HEK293 (cell line): ENCODE measurements around the gene XPR1.

Experiments
- BCL11A ChIP-seq: fragments of 450-650 bp; formaldehyde crosslinking; IDR thresholded peaks from 2 replicates; pipeline ENCODE4 v1.5.1; 2016; ENCODE audit warnings: low read depth, missing biosample characterization, missing genetic modification characterization
- CTCF ChIP-seq: fragments of 450-650 bp; formaldehyde crosslinking; IDR thresholded peaks from 2 replicates; pipeline ENCODE4 v1.5.1; 2016; ENCODE audit warnings: missing biosample characterization, missing genetic modification characterization
- KLF8 ChIP-seq: fragments of 450-650 bp; formaldehyde crosslinking; IDR thresholded peaks from 2 replicates; pipeline ENCODE4 v1.5.1; 2016; ENCODE audit warnings: missing biosample characterization, missing genetic modification characterization
- MYNN ChIP-seq: fragments of 450-650 bp; formaldehyde crosslinking; IDR thresholded peaks from 2 replicates; pipeline ENCODE4 v1.5.1; 2016; ENCODE audit warnings: missing biosample characterization, missing genetic modification characterization, borderline replicate concordance
- PBX3 ChIP-seq: sonication (generic); formaldehyde crosslinking; IDR thresholded peaks from 2 replicates; pipeline ENCODE4 v1.8.1; 2022; ENCODE audit warnings: mild to moderate bottlenecking, moderate library complexity, missing genetic modification reagents
- PRDM10 ChIP-seq: fragments of 450-650 bp; formaldehyde crosslinking; IDR thresholded peaks from 2 replicates; pipeline ENCODE4 v1.5.1; 2016; ENCODE audit warnings: missing biosample characterization, missing genetic modification characterization
- SP2 ChIP-seq: fragments of 450-650 bp; formaldehyde crosslinking; IDR thresholded peaks from 2 replicates; pipeline ENCODE4 v1.5.1; 2016; ENCODE audit warnings: missing biosample characterization, missing genetic modification characterization
- YY1 ChIP-seq: fragments of 450-650 bp; formaldehyde crosslinking; IDR thresholded peaks from 2 replicates; pipeline ENCODE4 v1.5.1; 2018; ENCODE audit warnings: missing biosample characterization, missing genetic modification characterization
- ZBTB11 ChIP-seq: fragments of 450-650 bp; formaldehyde crosslinking; conservative IDR thresholded peaks from 2 replicates; pipeline ENCODE4 v1.5.1; 2016; ENCODE audit warnings: low read depth, missing biosample characterization, missing genetic modification characterization
- ZIC2 ChIP-seq: fragments of 450-650 bp; formaldehyde crosslinking; IDR thresholded peaks from 2 replicates; pipeline ENCODE4 v1.5.1; 2016; ENCODE audit warnings: missing biosample characterization, missing genetic modification characterization
- ZNF121 ChIP-seq: fragments of 450-650 bp; formaldehyde crosslinking; IDR thresholded peaks from 2 replicates; pipeline ENCODE4 v1.5.1; 2016; ENCODE audit warnings: missing biosample characterization, missing genetic modification characterization
- ZNF530 ChIP-seq: fragments of 450-650 bp; formaldehyde crosslinking; IDR thresholded peaks from 2 replicates; pipeline ENCODE4 v1.5.1; 2016; ENCODE audit warnings: low read depth, missing biosample characterization, missing genetic modification characterization
- ZSCAN30 ChIP-seq: fragments of 450-650 bp; IDR thresholded peaks from 2 replicates; pipeline ENCODE4 v1.5.1; 2018; ENCODE audit warnings: missing biosample characterization, mild to moderate bottlenecking, missing genetic modification characterization, moderate library complexity
- TF ChIP-seq, protein P1 (sequence below): fragments of 450-650 bp; formaldehyde crosslinking; IDR thresholded peaks from 2 replicates; pipeline ENCODE4 v1.5.1; 2016; ENCODE audit warnings: missing biosample characterization, missing genetic modification characterization

DNA sequence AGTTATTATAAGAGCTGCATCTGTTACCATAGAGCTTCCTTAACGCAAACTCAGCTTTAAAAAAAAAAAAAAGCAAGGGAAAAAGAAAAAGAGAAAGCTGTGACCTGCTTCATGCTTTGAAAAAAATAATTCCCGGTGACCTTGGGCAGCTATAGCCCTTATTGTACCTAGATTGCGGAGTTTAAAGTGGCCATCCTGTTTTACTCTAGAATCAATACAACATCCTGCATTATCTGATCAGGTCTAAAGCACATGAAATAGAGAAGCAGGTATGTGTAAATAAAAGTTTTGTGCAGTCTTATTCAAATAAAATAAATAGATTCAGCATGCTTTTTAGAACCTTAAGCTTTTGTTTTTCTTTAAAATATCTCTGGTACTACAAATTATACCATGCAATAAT is 154.1 kb downstream of the XPR1 start:
- TF ChIP-seq CTCF (tag by site-specific recombination) (no peak), ZNF530 (no peak), YY1 (no peak), ZSCAN30 (tag by site-specific recombination) (no peak), PRDM10 (no peak), ZIC2 (tag by site-specific recombination) (no peak), SP2 (tag by site-specific recombination) (no peak), BCL11A (no peak), ZBTB11 (no peak), MYNN (tag by site-specific recombination) (no peak), ZNF121 (tag by site-specific recombination) (no peak), PBX3 (CRISPR knock-in tag) (no peak), KLF8 (tag by site-specific recombination) (no peak)
- TF ChIP-seq, protein P1, sequence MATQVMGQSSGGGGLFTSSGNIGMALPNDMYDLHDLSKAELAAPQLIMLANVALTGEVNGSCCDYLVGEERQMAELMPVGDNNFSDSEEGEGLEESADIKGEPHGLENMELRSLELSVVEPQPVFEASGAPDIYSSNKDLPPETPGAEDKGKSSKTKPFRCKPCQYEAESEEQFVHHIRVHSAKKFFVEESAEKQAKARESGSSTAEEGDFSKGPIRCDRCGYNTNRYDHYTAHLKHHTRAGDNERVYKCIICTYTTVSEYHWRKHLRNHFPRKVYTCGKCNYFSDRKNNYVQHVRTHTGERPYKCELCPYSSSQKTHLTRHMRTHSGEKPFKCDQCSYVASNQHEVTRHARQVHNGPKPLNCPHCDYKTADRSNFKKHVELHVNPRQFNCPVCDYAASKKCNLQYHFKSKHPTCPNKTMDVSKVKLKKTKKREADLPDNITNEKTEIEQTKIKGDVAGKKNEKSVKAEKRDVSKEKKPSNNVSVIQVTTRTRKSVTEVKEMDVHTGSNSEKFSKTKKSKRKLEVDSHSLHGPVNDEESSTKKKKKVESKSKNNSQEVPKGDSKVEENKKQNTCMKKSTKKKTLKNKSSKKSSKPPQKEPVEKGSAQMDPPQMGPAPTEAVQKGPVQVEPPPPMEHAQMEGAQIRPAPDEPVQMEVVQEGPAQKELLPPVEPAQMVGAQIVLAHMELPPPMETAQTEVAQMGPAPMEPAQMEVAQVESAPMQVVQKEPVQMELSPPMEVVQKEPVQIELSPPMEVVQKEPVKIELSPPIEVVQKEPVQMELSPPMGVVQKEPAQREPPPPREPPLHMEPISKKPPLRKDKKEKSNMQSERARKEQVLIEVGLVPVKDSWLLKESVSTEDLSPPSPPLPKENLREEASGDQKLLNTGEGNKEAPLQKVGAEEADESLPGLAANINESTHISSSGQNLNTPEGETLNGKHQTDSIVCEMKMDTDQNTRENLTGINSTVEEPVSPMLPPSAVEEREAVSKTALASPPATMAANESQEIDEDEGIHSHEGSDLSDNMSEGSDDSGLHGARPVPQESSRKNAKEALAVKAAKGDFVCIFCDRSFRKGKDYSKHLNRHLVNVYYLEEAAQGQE: no peak
